Ishikawa (cell line): Measurements from ENCODE around the gene AQP2.

Source experiments
- CEBPB ChIP-seq: IDR thresholded peaks from 2 replicates; pipeline ENCODE4 v1.6.1; 2012
- CREB1 ChIP-seq: IDR thresholded peaks from 2 replicates; pipeline ENCODE4 v1.6.1; 2012; ENCODE audit warnings: low read depth
- EGR1 ChIP-seq: IDR thresholded peaks from 2 replicates; pipeline ENCODE4 v1.6.1; 2012
- EP300 ChIP-seq: IDR thresholded peaks from 2 replicates; pipeline ENCODE4 v1.6.1; 2012; ENCODE audit warnings: borderline replicate concordance
- FOXM1 ChIP-seq: IDR thresholded peaks from 2 replicates; pipeline ENCODE4 v1.6.1; 2012; ENCODE audit warnings: low read depth, borderline replicate concordance
- NFIC ChIP-seq: IDR thresholded peaks from 2 replicates; pipeline ENCODE4 v1.6.1; 2012
- RAD21 ChIP-seq: IDR thresholded peaks from 2 replicates; pipeline ENCODE4 v1.6.1; 2012; ENCODE audit warnings: low read depth
- REST ChIP-seq: IDR thresholded peaks from 2 replicates; pipeline ENCODE4 v1.6.1; 2012; ENCODE audit warnings: low read depth, mild to moderate bottlenecking
- TAF1 ChIP-seq: IDR thresholded peaks from 2 replicates; pipeline ENCODE4 v1.6.1; 2012; ENCODE audit warnings: low read depth, mild to moderate bottlenecking
- TCF12 ChIP-seq: IDR thresholded peaks from 2 replicates; pipeline ENCODE4 v1.6.1; 2012; ENCODE audit warnings: low read depth
- TEAD4 ChIP-seq: IDR thresholded peaks from 2 replicates; pipeline ENCODE4 v1.6.1; 2012
- USF1 ChIP-seq: IDR thresholded peaks from 2 replicates; pipeline ENCODE4 v1.6.1; 2012
- YY1 ChIP-seq: IDR thresholded peaks from 2 replicates; pipeline ENCODE4 v1.6.1; 2012; ENCODE audit warnings: low read depth
- ZBTB7A ChIP-seq: IDR thresholded peaks from 2 replicates; pipeline ENCODE4 v1.6.1; 2012; ENCODE audit warnings: low read depth
- TF ChIP-seq, protein P1 (sequence below): IDR thresholded peaks from 2 replicates; pipeline ENCODE4 v1.6.1; 2012

The AQP2 gene

DNA sequence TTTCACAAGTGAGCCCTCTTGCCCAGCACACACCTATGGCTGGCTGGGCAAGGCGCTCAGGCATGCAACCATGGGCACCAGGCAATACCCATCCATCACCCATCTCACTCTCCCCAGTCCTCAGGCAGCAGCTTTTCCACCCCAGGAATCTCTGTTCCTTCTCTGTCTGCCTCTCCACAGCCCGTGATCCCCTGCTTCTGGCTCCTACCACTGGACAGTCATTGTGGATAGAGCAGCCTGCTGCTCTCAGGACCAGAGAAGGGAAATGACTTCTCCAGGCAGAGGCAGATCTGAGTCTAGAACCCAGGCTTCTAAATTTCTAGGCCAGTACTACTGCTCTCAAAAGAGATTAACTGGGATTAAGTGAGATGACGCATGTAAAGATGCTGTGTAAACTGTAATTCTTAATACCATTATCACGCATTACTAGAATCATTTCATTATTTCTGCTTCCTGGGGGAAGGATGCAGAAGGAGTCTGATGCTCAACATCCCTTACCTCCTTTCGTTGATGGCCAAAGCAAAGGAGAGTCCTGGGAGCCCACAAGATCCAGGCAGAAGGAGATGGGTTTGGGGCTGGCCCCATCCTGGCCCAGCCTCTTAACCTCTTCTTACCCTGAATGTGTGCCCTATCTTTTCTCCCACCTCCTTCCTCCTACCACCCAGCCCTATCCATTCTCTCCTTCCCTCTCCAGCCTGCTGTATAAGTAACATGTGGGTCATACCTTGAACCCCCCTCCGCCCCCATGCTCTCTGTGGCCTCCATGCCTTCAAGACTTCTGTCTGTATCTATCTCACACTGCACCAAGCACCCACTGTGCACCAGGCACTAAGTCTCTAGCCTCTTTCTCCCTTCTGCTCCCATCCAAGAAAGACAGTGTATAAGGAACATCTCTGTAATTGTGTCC is 6.4 kb downstream of the AQP2 start:
- TF ChIP-seq USF1 (no peak), FOXM1 (no peak), EP300 (no peak), RAD21 (no peak), NFIC (no peak), TCF12 (no peak), YY1 (no peak), CEBPB (no peak), ZBTB7A (no peak)
- TF ChIP-seq, protein P1, sequence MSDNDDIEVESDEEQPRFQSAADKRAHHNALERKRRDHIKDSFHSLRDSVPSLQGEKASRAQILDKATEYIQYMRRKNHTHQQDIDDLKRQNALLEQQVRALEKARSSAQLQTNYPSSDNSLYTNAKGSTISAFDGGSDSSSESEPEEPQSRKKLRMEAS = no peak

- no peak for TF ChIP-seq TAF1
- TF ChIP-seq FOXM1 = no peak
- TF ChIP-seq EGR1 = no peak
- TF ChIP-seq TEAD4 = no peak
- TF ChIP-seq, protein P1 = no peak
- no peak for TF ChIP-seq RAD21
- no peak for TF ChIP-seq EP300
- TF ChIP-seq CEBPB = no peak
- TF ChIP-seq NFIC = no peak
These were observed 7.0 kb downstream of the AQP2 start for GRCh38 chr12:49957570-49957967.

GRCh38 chr12:49959685-49960473 is 9.3 kb downstream of the AQP2 start:
- TF ChIP-seq NFIC (peak; percentile 96), YY1 (no peak; the same call in 1 of the 2 replicates), TCF12 (peak; percentile 92), TAF1 (peak; percentile 38; the same call in 1 of the 2 replicates), RAD21 (peak; percentile 0; the same call in 1 of the 2 replicates), FOXM1 (peak; percentile 46; the same call in 1 of the 2 replicates), CREB1 (no peak), CEBPB (no peak), ZBTB7A (no peak; the same call in none of the 2 replicates), REST (no peak), TEAD4 (peak; percentile 89), EGR1 (no peak), USF1 (no peak; the same call in 1 of the 2 replicates), EP300 (peak; percentile 89)
- TF ChIP-seq, protein P1 = peak; percentile 71; the same call in 1 of the 2 replicates

GRCh38 chr12:49960474-49961110 is 10.1 kb downstream of the AQP2 start:
- TF ChIP-seq CEBPB (no peak), EGR1 (no peak), FOXM1 (no peak), RAD21 (no peak), NFIC (no peak), TCF12 (no peak), ZBTB7A (no peak), USF1 (no peak), TEAD4 (no peak), TAF1 (no peak), REST (no peak), YY1 (no peak), CREB1 (no peak), EP300 (no peak)
- TF ChIP-seq, protein P1 = no peak
